ENCODE results near the gene TBX2.

The TBX2 gene

DNA sequence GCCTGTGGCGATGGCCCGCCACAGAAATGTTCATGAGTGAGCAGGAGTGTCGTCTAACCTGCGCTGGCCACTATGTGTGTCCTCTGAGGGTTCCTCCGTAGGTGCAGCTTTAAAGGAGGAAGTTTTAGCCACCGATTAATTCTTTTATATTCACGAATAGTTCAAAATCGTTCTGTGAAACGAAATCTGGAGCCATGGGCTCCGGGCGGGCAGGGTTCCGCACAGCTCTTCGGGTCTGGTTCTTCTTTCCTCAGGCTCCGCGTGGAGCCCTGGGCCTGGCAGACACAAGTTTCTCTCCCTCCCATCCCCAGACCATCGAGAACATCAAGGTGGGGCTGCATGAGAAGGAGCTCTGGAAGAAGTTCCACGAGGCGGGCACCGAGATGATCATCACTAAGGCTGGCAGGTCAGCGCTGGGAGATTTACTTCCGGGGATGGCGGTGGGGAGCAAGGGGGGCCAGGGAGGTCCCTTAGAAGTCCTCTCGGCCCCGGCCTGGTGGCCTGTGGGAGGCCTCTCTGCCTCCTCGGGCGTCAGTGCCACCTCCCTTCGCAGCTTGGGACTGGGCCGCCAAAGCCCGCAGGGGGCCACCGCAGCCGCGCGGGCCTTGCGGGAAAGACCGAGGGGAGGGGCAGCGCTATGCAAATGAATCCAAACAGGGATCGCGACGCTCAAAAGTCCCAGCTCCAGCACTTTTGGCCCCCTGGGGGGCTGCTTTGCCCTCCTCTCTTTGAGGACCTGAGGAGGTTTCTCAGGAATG, 57.8 kb downstream of the TBX2 start:
- peaks cover 93% of the 10 kb centered on the region for H3K27me3 ChIP-seq (replicated peaks)
- in situ Hi-C loops (cut with HindIII; ENCODE audit: low pct_ligation_motif_present, low sequenced_read_pairs), result no loop called here
- H3K36me3 ChIP-seq (replicated peaks), result no peaks in the 10 kb centered on the region
- TF ChIP-seq, protein P1, sequence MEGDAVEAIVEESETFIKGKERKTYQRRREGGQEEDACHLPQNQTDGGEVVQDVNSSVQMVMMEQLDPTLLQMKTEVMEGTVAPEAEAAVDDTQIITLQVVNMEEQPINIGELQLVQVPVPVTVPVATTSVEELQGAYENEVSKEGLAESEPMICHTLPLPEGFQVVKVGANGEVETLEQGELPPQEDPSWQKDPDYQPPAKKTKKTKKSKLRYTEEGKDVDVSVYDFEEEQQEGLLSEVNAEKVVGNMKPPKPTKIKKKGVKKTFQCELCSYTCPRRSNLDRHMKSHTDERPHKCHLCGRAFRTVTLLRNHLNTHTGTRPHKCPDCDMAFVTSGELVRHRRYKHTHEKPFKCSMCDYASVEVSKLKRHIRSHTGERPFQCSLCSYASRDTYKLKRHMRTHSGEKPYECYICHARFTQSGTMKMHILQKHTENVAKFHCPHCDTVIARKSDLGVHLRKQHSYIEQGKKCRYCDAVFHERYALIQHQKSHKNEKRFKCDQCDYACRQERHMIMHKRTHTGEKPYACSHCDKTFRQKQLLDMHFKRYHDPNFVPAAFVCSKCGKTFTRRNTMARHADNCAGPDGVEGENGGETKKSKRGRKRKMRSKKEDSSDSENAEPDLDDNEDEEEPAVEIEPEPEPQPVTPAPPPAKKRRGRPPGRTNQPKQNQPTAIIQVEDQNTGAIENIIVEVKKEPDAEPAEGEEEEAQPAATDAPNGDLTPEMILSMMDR (IDR thresholded peaks at IDR 0.05; ENCODE audit: low read depth, low read length, missing control alignments), result no peak
- H3K4me3 ChIP-seq (ENCODE audit: low read depth, low read length), result peak overlapping the region; percentile 29
- H3K27ac ChIP-seq, result no peak overlapping the region
- DNase-seq, result no peak

DNA sequence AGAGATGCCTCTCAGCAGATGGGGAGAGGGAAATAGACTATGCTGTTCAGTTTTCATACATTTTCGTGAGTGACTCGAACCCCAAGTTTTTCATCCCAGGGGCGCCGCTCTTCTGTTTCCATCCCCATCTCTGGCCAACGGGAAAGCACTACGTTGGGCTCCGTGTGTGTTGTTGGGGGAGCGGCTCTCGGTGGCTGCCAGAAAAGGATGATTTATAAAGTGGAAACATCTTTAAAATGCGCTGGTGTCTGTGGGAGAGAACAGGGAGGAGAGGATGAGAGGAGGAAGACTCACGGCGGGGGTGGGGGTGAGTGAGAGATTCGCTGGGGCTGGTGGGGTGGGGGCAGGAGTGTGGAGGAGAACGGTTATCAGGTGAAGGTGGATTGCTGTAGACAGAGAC, 58.4 kb downstream of the TBX2 start:
- H3K4me3 ChIP-seq (ENCODE audit: low read depth, low read length), result no peak overlapping the region
- in situ Hi-C loops (cut with HindIII; ENCODE audit: low pct_ligation_motif_present, low sequenced_read_pairs), result no loop called here
- no peak overlapping the region for H3K27ac ChIP-seq
- DNase-seq, result no peak
- H3K36me3 ChIP-seq (replicated peaks), result no peaks in the 10 kb centered on the region
- TF ChIP-seq, protein P1 (IDR thresholded peaks at IDR 0.05; ENCODE audit: low read depth, low read length, missing control alignments), result no peak
- peaks cover 94% of the 10 kb centered on the region for H3K27me3 ChIP-seq (replicated peaks)

DNA sequence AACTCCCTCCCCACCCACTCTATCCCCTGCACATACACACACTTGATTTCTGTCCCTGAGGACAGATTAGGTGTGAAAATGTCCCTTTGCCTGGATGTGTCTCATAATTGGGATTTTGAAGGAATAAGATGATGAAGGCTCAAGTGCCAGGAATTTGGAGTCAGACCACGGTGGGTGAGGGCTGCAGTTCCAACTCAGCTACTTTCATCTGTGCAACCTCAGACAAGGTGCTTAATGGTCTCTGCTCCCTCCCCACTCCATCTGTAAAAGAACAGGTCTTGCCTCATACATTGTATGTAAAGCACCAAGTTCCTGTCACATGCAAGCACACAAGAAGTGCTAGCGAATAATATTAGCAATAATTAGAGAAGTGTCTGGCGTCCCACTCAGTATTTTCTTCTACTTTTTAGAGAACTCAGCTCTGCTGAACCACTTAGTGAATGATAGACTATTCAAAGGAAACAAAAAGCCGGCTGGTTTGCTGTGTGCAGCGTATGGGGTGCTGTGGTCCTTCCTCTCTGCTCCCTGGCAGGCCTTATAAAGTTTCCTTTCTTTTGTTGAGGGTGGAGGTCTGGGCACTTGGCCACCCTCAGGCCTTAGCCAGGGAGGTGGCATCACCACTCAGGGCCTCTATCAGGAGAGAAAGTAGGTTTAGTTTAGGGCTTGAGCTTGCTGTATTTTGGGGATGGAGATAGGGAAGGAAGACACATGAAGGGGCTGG, 58.9 kb downstream of the TBX2 start:
- Histone ChIP-seq H3K27me3 (replicated peaks) (peaks cover 94% of the 10 kb centered on the region), H3K27ac (no peak overlapping the region), H3K4me3 (ENCODE audit: low read depth, low read length) (no peak overlapping the region), H3K36me3 (replicated peaks) (no peaks in the 10 kb centered on the region)
- in situ Hi-C loops (cut with HindIII; ENCODE audit: low pct_ligation_motif_present, low sequenced_read_pairs), result no loop called here
- no peak for DNase-seq
- TF ChIP-seq, protein P1 (IDR thresholded peaks at IDR 0.05; ENCODE audit: low read depth, low read length, missing control alignments), result no peak
